Body of pancreas (tissue), 4 donors: ENCODE measurements around the gene FAM161A. TPM values are rescaled to one million over a fixed set of nuclear protein-coding genes. Genes with fewer than 3 reads are reported as not detected.
"Not testable (repeated sequence)": the region's sequence is repeated elsewhere in the genome, so short reads cannot be mapped to it uniquely, and the experiment has no call there.

Experiments
- ATAC-seq: fragments of 150-250 bp; one replicate; pipeline ENCODE4 v1.9.1; 2016
- DNase-seq, 4 donors: peaks; one replicate each; pipeline ENCODE4 v3.0.0-alpha.2; 2019
- H3K27ac ChIP-seq, 4 donors: fragments of 200-600 bp; sonication (generic); 1 replicate in 3 of 4; 2 replicates in 1 of 4; pipeline versions ENCODE4 v1.5.1 to v1.6.1; 2016 to 2019; ENCODE audit warnings: mild to moderate bottlenecking in 1 of 4, mixed read lengths in 1 of 4, moderate library complexity in 1 of 4
- H3K27me3 ChIP-seq, 2 donors: fragments of 200-600 bp; sonication (generic); one replicate each; pipeline ENCODE4 v1.6.0; 2016; ENCODE audit warnings: mild to moderate bottlenecking in 1 of 2
- H3K36me3 ChIP-seq, 2 donors: fragments of 200-600 bp; sonication (generic); replicated peaks in 1 of 2; 2 replicates each; pipeline ENCODE4 v1.5.1; 2016; ENCODE audit warnings: low read depth in 2 of 2; ENCODE audit not compliant: insufficient read depth in 1 of 2
- H3K4me1 ChIP-seq: fragments of 200-600 bp; sonication (generic); one replicate; pipeline ENCODE4 v1.6.0; 2016
- H3K4me3 ChIP-seq, 2 donors: fragments of 200-600 bp; sonication (generic); 1 replicate in 1 of 2; 2 replicates in 1 of 2; pipeline ENCODE4 v1.5.1; 2016 to 2019
- H3K9me3 ChIP-seq, 3 donors: fragments of 200-600 bp; sonication (generic); 1 replicate in 2 of 3; 2 replicates in 1 of 3; pipeline ENCODE4 v1.5.1; 2016
- POLR2A ChIP-seq, 3 donors: fragments of 450-650 bp; IDR thresholded peaks; one replicate each; pipeline ENCODE4 v1.6.1; 2016; ENCODE audit warnings: antibody characterized with exemption in 3 of 3, mild to moderate bottlenecking in 2 of 3
- WGBS, 2 donors: methylation state at CpG; one replicate each; pipeline ENCODE4 v1.1.5; 2017; 5-methylcytosine and 5-hydroxymethylcytosine counted together
- intact Hi-C: fragments of 100-400 bp; cut with DNase I; formaldehyde crosslinking; loops from one replicate; pipeline ENCODE4 v1.15.1; 2023
- total RNA-seq, 2 donors: library from RNA; depleted of rRNA; stranded (reverse); fragments of >200 nt; gene quantifications; one replicate each; pipeline ENCODE4 v1.1.0, GENCODE V29; 2016
- TF ChIP-seq, protein P1 (sequence below), 7 experiments: fragments of 450-650 bp in 4 of 7; fragments of 200-600 bp in 3 of 7; sonication (generic) in 3 of 7; IDR thresholded peaks; one replicate each; pipeline ENCODE4 v1.5.1; 2016 to 2019; ENCODE audit warnings: antibody characterized with exemption in 7 of 7

Gene FAM161A
- total RNA-seq, 2 donors from 2014 or later = 3.0 to 3.1 TPM

DNA sequence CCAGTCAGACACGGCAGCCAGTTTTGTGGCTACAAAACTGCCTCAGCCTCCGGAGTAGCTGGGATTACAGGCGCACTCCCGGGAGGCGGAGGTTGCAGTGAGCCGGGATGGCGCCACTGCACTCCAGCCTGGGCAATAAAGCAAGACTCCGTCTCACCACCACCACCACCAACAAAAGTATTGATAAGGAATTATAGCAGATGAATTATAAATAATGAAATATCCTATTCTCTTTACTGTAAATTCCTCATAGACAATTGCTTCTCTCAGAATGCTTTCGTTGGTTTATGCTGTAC, 1.4 kb upstream of the FAM161A start:
- DNase-seq (peak in 1 of 4 donors; percentile 60), ATAC-seq (peak; percentile 8)
- Histone ChIP-seq H3K4me3 (peak overlapping the region; percentile 41 to 44), H3K36me3 (no peaks in the 10 kb centered on the region), H3K9me3 (no peaks in the 10 kb centered on the region), H3K4me1 (peaks cover 4% of the 10 kb centered on the region), H3K27ac (peak overlapping the region; percentile 61 to 95 (median 84)), H3K27me3 (no peaks in the 10 kb centered on the region)
- 20 to 22% methylated on average over 7 to 9 of the region's 9 CpGs for WGBS, 2 donors
- no peak for TF ChIP-seq POLR2A (IDR thresholded peaks at IDR 0.05)
- TF ChIP-seq, protein P1, sequence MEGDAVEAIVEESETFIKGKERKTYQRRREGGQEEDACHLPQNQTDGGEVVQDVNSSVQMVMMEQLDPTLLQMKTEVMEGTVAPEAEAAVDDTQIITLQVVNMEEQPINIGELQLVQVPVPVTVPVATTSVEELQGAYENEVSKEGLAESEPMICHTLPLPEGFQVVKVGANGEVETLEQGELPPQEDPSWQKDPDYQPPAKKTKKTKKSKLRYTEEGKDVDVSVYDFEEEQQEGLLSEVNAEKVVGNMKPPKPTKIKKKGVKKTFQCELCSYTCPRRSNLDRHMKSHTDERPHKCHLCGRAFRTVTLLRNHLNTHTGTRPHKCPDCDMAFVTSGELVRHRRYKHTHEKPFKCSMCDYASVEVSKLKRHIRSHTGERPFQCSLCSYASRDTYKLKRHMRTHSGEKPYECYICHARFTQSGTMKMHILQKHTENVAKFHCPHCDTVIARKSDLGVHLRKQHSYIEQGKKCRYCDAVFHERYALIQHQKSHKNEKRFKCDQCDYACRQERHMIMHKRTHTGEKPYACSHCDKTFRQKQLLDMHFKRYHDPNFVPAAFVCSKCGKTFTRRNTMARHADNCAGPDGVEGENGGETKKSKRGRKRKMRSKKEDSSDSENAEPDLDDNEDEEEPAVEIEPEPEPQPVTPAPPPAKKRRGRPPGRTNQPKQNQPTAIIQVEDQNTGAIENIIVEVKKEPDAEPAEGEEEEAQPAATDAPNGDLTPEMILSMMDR (IDR thresholded peaks at IDR 0.05) = no peak
- intact Hi-C loops = no loop called here

DNA sequence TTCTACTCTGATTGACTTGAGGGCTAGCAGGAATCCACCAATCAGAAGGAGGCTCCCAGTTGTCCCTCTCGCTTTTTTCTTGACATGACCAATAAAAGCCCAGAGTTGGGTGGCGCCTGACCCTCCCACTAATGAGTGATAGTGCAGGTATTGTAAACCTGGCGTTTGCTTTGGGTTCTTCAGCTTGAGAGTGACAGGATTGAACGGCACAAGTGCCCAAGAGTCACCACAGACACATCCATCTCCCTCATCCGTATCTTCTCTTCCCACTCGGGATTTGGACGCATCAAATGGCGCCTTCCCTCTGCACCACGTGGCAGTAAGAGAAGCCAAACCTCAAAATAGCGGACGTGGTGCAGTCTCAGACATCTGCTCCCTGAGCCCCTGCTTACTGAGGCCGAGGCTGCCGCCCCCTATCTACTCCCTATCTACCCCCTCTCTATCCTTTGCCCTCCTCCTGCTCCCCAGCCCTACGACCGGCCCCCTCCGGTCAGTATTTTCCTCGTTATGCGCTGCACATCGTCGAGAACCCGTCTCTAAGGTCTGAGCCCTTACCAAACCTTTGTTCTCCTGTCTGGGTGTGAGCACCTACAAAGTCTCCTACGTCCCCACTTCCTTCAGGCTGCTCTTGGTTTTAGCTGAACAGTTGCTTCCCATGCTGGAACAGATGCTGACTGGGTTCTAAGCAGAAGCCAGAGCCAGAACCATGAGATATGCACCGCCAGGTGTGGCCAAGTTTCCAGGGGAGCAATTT, 881 bp upstream of the FAM161A start:
- ATAC-seq (peak; percentile 92), DNase-seq (peak; percentile 92 to 97 (median 95))
- H3K27me3 ChIP-seq = no peaks in the 10 kb centered on the region
- TF ChIP-seq, protein P1 (IDR thresholded peaks at IDR 0.05) = peak in 4 of 7 experiments; percentile 24 to 30 (median 28)
- TF ChIP-seq POLR2A (IDR thresholded peaks at IDR 0.05) = peak in 2 of 3 donors; percentile 58 to 61
- WGBS, 2 donors = 0 to 1% methylated on average over 21 to 23 of the region's 23 CpGs
- no peaks in the 10 kb centered on the region for H3K9me3 ChIP-seq
- peaks cover 4% of the 10 kb centered on the region for H3K4me1 ChIP-seq
- intact Hi-C loops = no loop called here
- peak overlapping the region; percentile 41 to 44 for H3K4me3 ChIP-seq
- H3K36me3 ChIP-seq = no peaks in the 10 kb centered on the region
- peak overlapping the region; percentile 61 to 95 (median 84) for H3K27ac ChIP-seq

DNA sequence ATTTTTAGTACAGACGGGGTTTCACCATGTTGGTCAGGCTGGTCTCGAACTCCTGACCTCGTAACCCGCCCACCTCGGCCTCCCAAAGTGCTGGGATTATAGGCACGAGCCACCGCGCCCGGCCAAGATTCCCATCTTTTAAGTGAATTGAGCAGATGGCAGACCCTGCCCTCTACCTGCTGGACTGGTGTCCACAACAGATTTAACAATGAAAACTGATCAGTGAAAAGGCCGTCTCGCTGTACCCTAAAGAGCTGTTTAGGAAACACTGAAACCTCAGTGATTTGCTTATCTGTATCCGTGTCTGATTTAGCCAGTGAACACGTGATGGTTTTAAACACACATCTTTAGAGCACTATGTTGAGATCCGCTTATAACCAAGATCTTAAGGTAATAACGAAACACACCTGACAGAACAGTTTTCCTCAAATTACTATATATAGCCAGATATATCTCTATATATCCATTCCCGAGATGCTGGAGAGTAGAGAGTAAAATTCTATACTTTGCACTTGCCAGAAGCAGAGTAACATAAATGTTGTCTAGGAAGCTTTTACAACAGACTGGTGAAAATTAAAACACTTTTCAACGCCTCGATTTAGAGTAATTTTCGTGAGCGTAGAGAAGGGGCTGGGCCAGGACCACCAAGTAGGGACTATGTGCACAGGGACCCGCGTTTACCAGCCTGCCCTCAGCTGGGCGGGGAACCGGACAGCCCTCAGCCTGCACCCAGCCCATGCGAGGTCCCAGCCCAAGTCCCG, 594 bp downstream of the FAM161A start:
- intact Hi-C loops = no loop called here
- TF ChIP-seq, protein P1 (IDR thresholded peaks at IDR 0.05) = peak in 3 of 7 experiments; percentile 9 to 20 (median 10)
- TF ChIP-seq POLR2A (IDR thresholded peaks at IDR 0.05) = no peak
- no peaks in the 10 kb centered on the region for H3K36me3 ChIP-seq
- peaks cover 0 to 2% (median 0%) of the 10 kb centered on the region in 3 donors for H3K9me3 ChIP-seq
- no peaks in the 10 kb centered on the region for H3K27me3 ChIP-seq
- DNase-seq (peak; percentile 32 to 84 (median 76)), ATAC-seq (peak; percentile 71)
- WGBS, 2 donors = 11 to 13% methylated on average over 21 to 26 of the region's 26 CpGs
- H3K27ac ChIP-seq = peak overlapping the region; percentile 80 to 96 (median 92)
- H3K4me3 ChIP-seq = peak overlapping the region; percentile 41 to 44
- H3K4me1 ChIP-seq = peaks cover 4% of the 10 kb centered on the region

DNA sequence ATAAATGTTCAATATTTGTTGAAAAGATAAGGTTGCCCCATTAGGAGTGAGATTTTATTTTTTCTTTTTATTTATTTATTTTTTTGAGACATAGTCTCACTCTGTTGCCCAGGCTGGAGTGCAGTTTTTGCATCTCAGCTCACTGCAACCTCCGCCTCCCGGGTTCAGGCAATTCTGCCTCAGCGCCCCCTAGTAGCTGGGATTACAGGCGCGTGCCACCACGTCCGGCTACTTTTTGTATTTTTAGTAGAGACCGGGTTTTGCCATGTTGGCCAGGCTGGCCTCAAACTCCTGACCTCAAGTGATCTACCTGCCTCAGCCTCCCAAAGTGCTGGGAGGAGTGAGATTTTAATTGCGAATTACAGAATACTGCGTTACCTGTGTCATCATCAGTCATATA, 2.6 kb downstream of the FAM161A start:
- intact Hi-C loops, DNase-seq, H3K4me1 ChIP-seq, H3K9me3 ChIP-seq, H3K27me3 ChIP-seq, ATAC-seq, H3K27ac ChIP-seq, H3K4me3 ChIP-seq, H3K36me3 ChIP-seq: not testable (repeated sequence)
- WGBS, 2 donors = 90 to 91% methylated on average over 10 of the region's 10 CpGs

DNA sequence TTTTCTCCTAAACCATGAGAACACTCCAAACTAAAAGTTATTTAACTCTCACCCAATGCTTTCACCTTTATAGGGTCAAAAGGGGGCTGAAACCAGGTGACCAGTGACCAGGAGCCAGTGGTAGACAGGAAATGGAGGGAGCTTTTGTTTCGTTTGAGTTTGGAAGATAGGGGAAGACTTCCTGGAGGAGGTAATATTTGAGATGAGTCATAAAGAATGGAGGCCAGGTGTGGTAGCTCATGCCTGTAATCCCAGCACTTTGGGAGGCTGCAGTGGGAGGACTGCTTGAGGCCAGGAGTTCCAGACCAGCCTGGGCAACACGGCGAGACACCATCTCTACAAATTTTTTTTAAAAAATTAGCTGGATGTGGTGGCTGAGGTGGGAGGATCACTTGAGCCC, 8.5 kb downstream of the FAM161A start:
- peaks cover 0 to 4% (median 0%) of the 10 kb centered on the region in 3 donors for H3K9me3 ChIP-seq
- H3K4me1 ChIP-seq = no peaks in the 10 kb centered on the region
- TF ChIP-seq, protein P1 (IDR thresholded peaks at IDR 0.05) = no peak
- no peak for TF ChIP-seq POLR2A (IDR thresholded peaks at IDR 0.05)
- WGBS, 2 donors = 79 to 88% methylated on average over 3 of the region's 3 CpGs
- DNase-seq = no peak
- no peaks in the 10 kb centered on the region for H3K27me3 ChIP-seq
- H3K4me3 ChIP-seq = no peak overlapping the region
- intact Hi-C loops = no loop called here
- no peak for ATAC-seq
- H3K27ac ChIP-seq = no peak overlapping the region
- H3K36me3 ChIP-seq = no peaks in the 10 kb centered on the region
